Measurements from ENCODE around the gene SLC30A5. TPM values are rescaled to one million over a fixed set of nuclear protein-coding genes. Genes with fewer than 3 reads are reported as not detected.

Gene SLC30A5
- total and polyA plus RNA-seq, 2 of the 13 experiments (the other 11 are each of a cell fraction or from before 2014, with no cell fraction given), result 46.0 to 53.6 TPM

GRCh38 chr5:69166686-69167492 lies 73.1 kb downstream of the SLC30A5 start, which contains the start of gene CCNB1 (continued):
- TF ChIP-seq ZNF704 (CRISPR knock-in tag; IDR thresholded peaks at IDR 0.05; ENCODE audit: borderline replicate concordance) (no peak), FOXK2 (IDR thresholded peaks at IDR 0.05) (no peak), JUNB (CRISPR knock-in tag; IDR thresholded peaks at IDR 0.05; ENCODE audit: borderline replicate concordance) (peak; percentile 75; the same call in 1 of the 2 replicates), ZNF841 (CRISPR knock-in tag; IDR thresholded peaks at IDR 0.05; ENCODE audit: borderline replicate concordance) (no peak), STAG1 (CRISPR knock-in tag; IDR thresholded peaks at IDR 0.05) (peak; percentile 54), SALL1 (CRISPR knock-in tag; IDR thresholded peaks at IDR 0.05) (peak; percentile 88), ZNF816 (CRISPR knock-in tag; IDR thresholded peaks at IDR 0.05; ENCODE audit: borderline replicate concordance) (peak; percentile 60; the same call in 1 of the 2 replicates), SRSF1 (optimal IDR thresholded peaks at IDR 0.05; ENCODE audit: low read depth, low read length) (peak; percentile 41), MYPOP (CRISPR knock-in tag; IDR thresholded peaks at IDR 0.05) (peak; percentile 68; the same call in 1 of the 2 replicates), GPBP1L1 (CRISPR knock-in tag; IDR thresholded peaks at IDR 0.05) (no peak), POLR2G (IDR thresholded peaks at IDR 0.05; ENCODE audit: low read depth, low read length) (peak; percentile 90), MED13 (CRISPR knock-in tag; IDR thresholded peaks at IDR 0.05) (peak; percentile 45; the same call in 1 of the 2 replicates), TFAP4 (IDR thresholded peaks at IDR 0.05; ENCODE audit: borderline replicate concordance, low read depth) (peak; percentile 76; the same call in 1 of the 2 replicates), NFAT5 (CRISPR knock-in tag; IDR thresholded peaks at IDR 0.05) (0 out of 2 replicates have a peak, but pooled peaks have one; percentile 58), HINFP (CRISPR knock-in tag; IDR thresholded peaks at IDR 0.05; ENCODE audit: low read depth) (peak; percentile 70; the same call in 1 of the 2 replicates), ZNF484 (CRISPR knock-in tag; IDR thresholded peaks at IDR 0.05; ENCODE audit: borderline replicate concordance, low read depth) (no peak), TGIF2 (CRISPR knock-in tag; IDR thresholded peaks at IDR 0.05) (peak; percentile 88)
